Tibial nerve (tissue), 4 donors: Measurements from ENCODE around the gene MAPT. TPM values are rescaled to one million over a fixed set of nuclear protein-coding genes. Genes with fewer than 3 reads are reported as not detected.

Experiments
- DNase-seq, 2 donors: peaks; one replicate each; pipeline ENCODE4 v3.0.0-alpha.2; 2019; ENCODE audit warnings: low spot score in 2 of 2
- H3K27ac ChIP-seq, 4 donors: fragments of 200-600 bp; sonication (generic) in 3 of 4; one replicate each; pipeline ENCODE4 v1.5.1; 2017 to 2019; ENCODE audit warnings: mild to moderate bottlenecking in 1 of 4
- H3K27me3 ChIP-seq, 2 donors: fragments of 200-600 bp; sonication (generic) in 1 of 2; one replicate each; pipeline versions ENCODE4 v1.5.1 to v1.6.0; 2017 to 2019
- H3K36me3 ChIP-seq, 3 donors: fragments of 200-600 bp; sonication (generic); one replicate each; pipeline ENCODE4 v1.5.1; 2018 to 2019
- H3K4me1 ChIP-seq, 4 donors: fragments of 200-600 bp; sonication (generic) in 3 of 4; one replicate each; pipeline ENCODE4 v1.5.1; 2017 to 2019
- H3K4me3 ChIP-seq, 4 donors: fragments of 200-600 bp; sonication (generic) in 3 of 4; one replicate each; pipeline ENCODE4 v1.5.1; 2017 to 2019; ENCODE audit warnings: mild to moderate bottlenecking in 1 of 4, moderate library complexity in 1 of 4
- H3K9me3 ChIP-seq, 4 donors: fragments of 200-600 bp; sonication (generic) in 3 of 4; one replicate each; pipeline ENCODE4 v1.5.1; 2017 to 2019
- CTCF ChIP-seq, 5 experiments: fragments of 200-600 bp in 3 of 5; fragments of 450-650 bp in 2 of 5; sonication (generic) in 3 of 5; IDR thresholded peaks; one replicate each; pipeline ENCODE4 v1.5.1; 2016 to 2019; ENCODE audit warnings: antibody characterized with exemption in 5 of 5, mild to moderate bottlenecking in 3 of 5, moderate library complexity in 2 of 5
- EP300 ChIP-seq, 2 donors: sonication (generic); formaldehyde crosslinking; IDR thresholded peaks; one replicate each; pipeline ENCODE4 v1.6.1; 2017; ENCODE audit warnings: antibody characterized with exemption in 2 of 2, mild to moderate bottlenecking in 1 of 2
- POLR2A ChIP-seq, 2 donors: fragments of 450-650 bp; IDR thresholded peaks; one replicate each; pipeline ENCODE4 v1.6.1; 2017; ENCODE audit warnings: antibody characterized with exemption in 2 of 2, mild to moderate bottlenecking in 2 of 2, moderate library complexity in 2 of 2
- WGBS, 2 donors: methylation state at CpG; one replicate each; pipeline ENCODE4 v1.1.5; 2018; 5-methylcytosine and 5-hydroxymethylcytosine counted together
- total RNA-seq, 4 donors: library from RNA; depleted of rRNA; stranded (reverse); fragments of >200 nt; gene quantifications; one replicate each; pipeline ENCODE4 v1.1.0, GENCODE V29; 2016

Gene MAPT
- total RNA-seq, 4 donors from 2014 or later, result 2.5 to 3.1 (median 2.8) TPM

- H3K27ac ChIP-seq, result no peak overlapping the region
- no peaks in the 10 kb centered on the region for H3K36me3 ChIP-seq
- no peak for DNase-seq
- TF ChIP-seq EP300 (IDR thresholded peaks at IDR 0.05), result no peak
- no peak for TF ChIP-seq CTCF (IDR thresholded peaks at IDR 0.05)
- no peak for TF ChIP-seq POLR2A (IDR thresholded peaks at IDR 0.05)
- peaks cover 0 to 7% (median under 1%) of the 10 kb centered on the region in 4 donors for H3K4me1 ChIP-seq
- peaks cover 0 to 2% (median 0%) of the 10 kb centered on the region in 4 donors for H3K9me3 ChIP-seq
- peaks cover 0 to under 1% of the 10 kb centered on the region in 2 donors for H3K27me3 ChIP-seq
- H3K4me3 ChIP-seq, result no peak overlapping the region
- WGBS, 2 donors, result 30 to 39% methylated on average over 4 of the region's 4 CpGs
Observed at GRCh38 chr17:45889579-45889978, 4.8 kb upstream of the MAPT start.

DNA sequence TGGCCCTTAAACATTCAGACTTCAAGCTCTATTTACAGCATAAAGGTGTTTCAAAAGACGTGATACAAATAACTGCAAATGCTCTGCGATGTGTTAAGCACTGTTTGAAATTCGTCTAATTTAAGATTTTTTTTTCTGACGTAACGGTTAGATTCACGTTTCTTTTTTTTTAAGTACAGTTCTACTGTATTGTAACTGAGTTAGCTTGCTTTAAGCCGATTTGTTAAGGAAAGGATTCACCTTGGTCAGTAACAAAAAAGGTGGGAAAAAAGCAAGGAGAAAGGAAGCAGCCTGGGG is 681 bp upstream of the MAPT start:
- peaks cover 0 to 40% of the 10 kb centered on the region in 2 donors for H3K27me3 ChIP-seq
- no peak for DNase-seq
- peak overlapping the region in 2 of 4 donors; percentile 74 to 80 for H3K27ac ChIP-seq
- no peaks in the 10 kb centered on the region for H3K9me3 ChIP-seq
- 52 to 53% methylated on average over 7 of the region's 7 CpGs for WGBS, 2 donors
- TF ChIP-seq EP300 (IDR thresholded peaks at IDR 0.05) (no peak), CTCF (IDR thresholded peaks at IDR 0.05) (no peak), POLR2A (IDR thresholded peaks at IDR 0.05) (no peak)
- H3K4me3 ChIP-seq, result peak overlapping the region; percentile 47 to 79 (median 54)
- H3K4me1 ChIP-seq, result peaks cover 0 to 37% (median 19%) of the 10 kb centered on the region in 4 donors
- H3K36me3 ChIP-seq, result no peaks in the 10 kb centered on the region

DNA sequence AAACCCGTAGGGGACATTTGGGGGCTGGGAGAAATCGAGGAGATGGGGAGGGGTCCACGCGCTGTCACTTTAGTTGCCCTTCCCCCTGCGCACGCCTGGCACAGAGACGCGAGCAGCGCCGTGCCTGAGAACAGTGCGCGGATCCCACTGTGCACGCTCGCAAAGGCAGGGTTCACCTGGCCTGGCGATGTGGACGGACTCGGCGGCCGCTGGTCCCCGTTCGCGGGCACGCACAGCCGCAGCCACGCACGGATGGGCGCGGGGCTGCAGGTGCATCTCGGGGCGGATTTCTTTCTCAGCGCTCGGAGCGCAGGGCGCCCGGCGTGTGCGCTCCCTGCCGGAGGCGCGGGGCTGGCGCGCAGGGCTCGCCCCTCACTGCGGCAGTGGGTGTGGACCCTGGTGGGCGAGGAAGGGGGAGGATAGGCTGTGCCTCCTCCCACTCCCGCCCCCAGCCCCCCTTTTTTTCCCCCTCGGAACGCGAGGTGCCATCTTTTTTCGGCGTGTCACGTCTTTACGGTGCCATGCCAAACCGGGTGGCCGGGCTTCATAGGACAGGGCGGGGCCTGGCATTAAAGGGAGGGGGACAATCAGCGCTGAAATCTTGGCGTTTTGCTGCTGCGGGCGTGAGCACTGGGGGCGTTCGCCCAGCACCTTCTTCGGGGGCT is 1.1 kb downstream of the MAPT start:
- Histone ChIP-seq H3K27me3 (peaks cover 0 to 40% of the 10 kb centered on the region in 2 donors), H3K36me3 (no peaks in the 10 kb centered on the region), H3K27ac (no peak overlapping the region), H3K4me1 (peaks cover 0 to 37% (median 19%) of the 10 kb centered on the region in 4 donors), H3K9me3 (no peaks in the 10 kb centered on the region), H3K4me3 (peak overlapping the region; percentile 50 to 93 (median 69))
- no peak for DNase-seq
- 0% methylated on average over 48 to 60 of the region's 63 CpGs for WGBS, 2 donors
- TF ChIP-seq POLR2A (IDR thresholded peaks at IDR 0.05) (no peak), EP300 (IDR thresholded peaks at IDR 0.05) (no peak), CTCF (IDR thresholded peaks at IDR 0.05) (no peak)

- H3K27ac ChIP-seq, result no peak overlapping the region
- H3K36me3 ChIP-seq, result no peaks in the 10 kb centered on the region
- H3K9me3 ChIP-seq, result no peaks in the 10 kb centered on the region
- peaks cover 0 to 37% (median 19%) of the 10 kb centered on the region in 4 donors for H3K4me1 ChIP-seq
- TF ChIP-seq EP300 (IDR thresholded peaks at IDR 0.05), result no peak
- TF ChIP-seq POLR2A (IDR thresholded peaks at IDR 0.05), result no peak
- no peak for TF ChIP-seq CTCF (IDR thresholded peaks at IDR 0.05)
- peak overlapping the region in 2 of 4 donors; percentile 59 to 79 for H3K4me3 ChIP-seq
- no peak for DNase-seq
- H3K27me3 ChIP-seq, result peaks cover 0 to 40% of the 10 kb centered on the region in 2 donors
- WGBS, 2 donors, result 3 to 7% methylated on average over 30 to 47 of the region's 55 CpGs
Observed at GRCh38 chr17:45895969-45896785, 1.8 kb downstream of the MAPT start.
